Memory B cell (primary cell): ENCODE measurements around the gene ZNF639.

Experiments
- ATAC-seq: fragments of 150-1000 bp; cut with Tn5 transposase; 2 replicates; pipeline ENCODE4 v1.10.0; 2021; ENCODE audit warnings: low read depth, mild to moderate bottlenecking, moderate library complexity
- DNase-seq, 2 donors: peaks; one replicate each; pipeline ENCODE4 v3.0.0; 2022; ENCODE audit warnings: low spot score in 2 of 2
- H3K27ac Mint-ChIP-seq: one replicate; pipeline ENCODE4 v1.8.0; 2022; ENCODE audit warnings: mild to moderate bottlenecking, moderate library complexity, mixed read lengths
- H3K27me3 Mint-ChIP-seq: one replicate; pipeline ENCODE4 v1.8.0; 2022; ENCODE audit warnings: mixed read lengths
- H3K36me3 Mint-ChIP-seq: one replicate; pipeline ENCODE4 v1.8.0; 2022; ENCODE audit warnings: mild to moderate bottlenecking, mixed read lengths
- H3K4me1 Mint-ChIP-seq: one replicate; pipeline ENCODE4 v1.8.0; 2022; ENCODE audit warnings: mixed read lengths
- H3K4me3 Mint-ChIP-seq: one replicate; pipeline ENCODE4 v1.8.0; 2022; ENCODE audit warnings: mild to moderate bottlenecking, moderate library complexity, mixed read lengths
- H3K9me3 Mint-ChIP-seq: one replicate; pipeline ENCODE4 v1.8.0; 2022; ENCODE audit warnings: mixed read lengths

The ZNF639 gene

GRCh38 chr3:179332240-179332639 is 9.4 kb downstream of the ZNF639 start:
- H3K27ac Mint-ChIP-seq, result no peak overlapping the region
- H3K36me3 Mint-ChIP-seq, result peaks cover 25% of the 10 kb centered on the region
- no peaks in the 10 kb centered on the region for H3K9me3 Mint-ChIP-seq
- no peak overlapping the region for H3K4me3 Mint-ChIP-seq
- peaks cover 2% of the 10 kb centered on the region for H3K4me1 Mint-ChIP-seq
- H3K27me3 Mint-ChIP-seq, result no peaks in the 10 kb centered on the region
- DNase-seq, result no peak
- no peak for ATAC-seq

DNA sequence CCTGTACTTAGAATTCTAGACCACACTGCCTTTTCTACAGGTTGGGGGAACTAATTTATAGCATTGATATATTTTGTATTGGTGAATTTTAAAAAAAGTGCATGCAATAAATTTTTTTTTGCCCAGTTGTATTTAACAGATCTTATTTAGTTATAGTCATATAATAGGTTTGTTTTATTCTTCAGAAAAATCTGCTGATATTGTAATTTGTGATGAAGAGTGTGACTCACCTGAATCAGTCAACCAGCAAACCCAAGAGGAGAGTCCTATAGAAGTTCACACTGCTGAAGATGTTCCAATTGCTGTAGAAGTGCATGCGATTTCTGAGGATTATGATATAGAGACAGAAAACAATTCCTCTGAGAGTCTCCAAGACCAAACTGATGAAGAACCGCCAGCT is 10.3 kb downstream of the ZNF639 start:
- H3K36me3 Mint-ChIP-seq, result peaks cover 26% of the 10 kb centered on the region
- no peak for DNase-seq
- no peak for ATAC-seq
- H3K27me3 Mint-ChIP-seq, result no peaks in the 10 kb centered on the region
- H3K9me3 Mint-ChIP-seq, result no peaks in the 10 kb centered on the region
- peak overlapping the region; percentile 28 for H3K27ac Mint-ChIP-seq
- H3K4me1 Mint-ChIP-seq, result peaks cover 2% of the 10 kb centered on the region
- H3K4me3 Mint-ChIP-seq, result no peak overlapping the region

DNA sequence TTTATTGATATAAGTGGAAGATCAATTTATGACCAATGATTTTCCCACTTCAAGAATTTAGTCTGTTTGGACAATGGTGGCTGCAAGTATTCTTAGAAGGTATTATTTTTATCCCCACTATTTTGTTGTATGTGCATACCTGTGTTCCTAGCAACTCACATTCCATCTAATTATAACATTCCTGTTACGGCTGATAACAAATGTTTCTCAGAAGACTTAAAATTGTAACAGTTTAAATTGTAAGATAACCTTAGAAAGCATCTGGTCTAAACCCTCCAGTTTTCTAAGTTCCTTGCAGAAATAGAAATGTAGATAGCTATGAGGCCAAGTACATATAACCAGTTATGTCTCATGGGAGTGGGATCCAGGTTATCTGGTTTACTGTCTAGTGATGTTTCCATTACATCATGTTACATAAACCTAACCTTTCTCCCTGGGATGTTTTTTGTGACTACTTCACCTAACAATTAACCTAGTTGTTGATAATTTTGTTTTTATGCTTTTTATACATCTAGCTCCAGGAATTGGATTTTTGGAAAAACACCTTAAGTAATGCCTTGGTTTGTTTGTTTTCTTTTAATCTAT is 13.6 kb downstream of the ZNF639 start:
- Mint-ChIP-seq H3K9me3 (no peaks in the 10 kb centered on the region), H3K4me1 (peaks cover 2% of the 10 kb centered on the region), H3K27me3 (no peaks in the 10 kb centered on the region), H3K27ac (no peak overlapping the region), H3K36me3 (peaks cover 15% of the 10 kb centered on the region), H3K4me3 (no peak overlapping the region)
- DNase-seq, result no peak
- ATAC-seq, result no peak

DNA sequence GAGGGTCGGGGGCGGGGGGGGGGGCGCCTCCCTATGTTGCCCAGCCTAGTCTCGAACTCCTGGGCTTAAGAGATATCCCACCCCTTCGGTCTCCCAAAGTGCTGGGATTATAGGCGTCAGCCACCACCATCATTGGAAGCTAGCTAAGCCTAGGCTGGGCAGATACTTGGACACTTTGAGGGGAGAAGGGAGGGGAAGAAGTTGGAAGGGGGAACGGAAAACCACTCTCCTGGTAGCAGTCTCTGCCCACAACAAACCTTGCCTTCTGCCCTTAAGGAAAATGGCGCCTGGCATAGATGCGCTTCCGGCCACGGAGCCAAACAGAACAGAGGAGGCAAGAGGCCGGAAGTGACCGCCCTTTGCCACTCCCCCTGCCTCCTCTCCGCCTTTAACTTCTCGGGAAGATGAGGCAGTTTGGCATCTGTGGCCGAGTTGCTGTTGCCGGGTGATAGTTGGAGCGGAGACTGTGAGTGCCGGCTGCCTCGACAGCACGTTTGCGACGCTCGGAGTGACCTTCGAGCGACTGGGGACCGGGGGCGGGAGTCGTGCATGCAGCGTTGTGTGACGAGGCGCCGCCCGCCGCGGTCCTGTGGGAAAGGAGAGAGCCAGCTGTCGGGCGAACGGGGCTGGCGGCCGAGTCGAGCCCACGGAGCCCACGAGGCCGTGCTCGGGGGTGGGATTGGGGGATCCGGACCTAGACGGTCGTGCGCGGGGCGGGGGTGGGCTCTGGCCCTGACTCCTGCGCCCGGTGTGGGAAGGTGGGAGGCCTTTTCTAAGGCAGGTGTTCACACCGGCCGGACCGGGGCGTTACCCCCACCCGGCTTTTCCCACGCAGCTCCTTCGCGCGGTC is 24.7 kb downstream of the ZNF639 start, which contains the start of gene MFN1:
TSS of gene MFN1 (plus strand) at position 365 of the 850 bp plus-strand sequence. CDS start 1,143 bp downstream, outside the sequence.
- ATAC-seq (peak; percentile 88), DNase-seq (peak; percentile 73 to 75)
- Mint-ChIP-seq H3K4me3 (peak within 1 kb of the TSS; percentile 97), H3K36me3 (peaks cover 11% of the 10 kb centered on the region), H3K27me3 (no peaks in the 10 kb centered on the region), H3K27ac (peak within 1 kb of the TSS; percentile 97), H3K9me3 (no peaks in the 10 kb centered on the region), H3K4me1 (peaks cover 12% of the 10 kb centered on the region)

GRCh38 chr3:179348325-179349013 is 25.6 kb downstream of the ZNF639 start:
- Mint-ChIP-seq H3K27ac (peak overlapping the region; percentile 97), H3K36me3 (peaks cover 15% of the 10 kb centered on the region), H3K4me1 (peaks cover 12% of the 10 kb centered on the region), H3K27me3 (no peaks in the 10 kb centered on the region), H3K4me3 (peak overlapping the region; percentile 97), H3K9me3 (no peaks in the 10 kb centered on the region)
- peak in 1 of 2 donors; percentile 50 for DNase-seq
- peak; percentile 81 for ATAC-seq

DNA sequence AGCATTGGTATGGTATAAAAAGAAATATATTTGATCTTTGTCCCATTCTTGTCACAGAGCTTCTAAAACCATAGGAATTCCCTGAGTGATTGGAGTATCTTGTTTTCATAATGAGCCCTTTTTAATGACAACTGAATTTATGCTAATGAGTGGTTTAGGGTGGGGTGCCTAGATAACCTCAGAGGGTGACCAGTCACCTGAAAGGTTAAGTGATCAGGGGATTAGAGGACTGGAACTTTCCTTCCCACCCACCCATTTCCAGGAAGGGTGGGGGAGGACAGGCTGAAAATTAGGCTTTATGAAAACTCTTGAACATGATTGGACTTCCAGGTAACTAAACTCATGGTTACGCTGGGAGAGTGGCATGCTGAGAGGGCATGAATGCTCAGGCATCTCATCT is 33.2 kb downstream of the ZNF639 start:
- peaks cover 17% of the 10 kb centered on the region for H3K4me1 Mint-ChIP-seq
- DNase-seq (no peak), ATAC-seq (no peak)
- peaks cover 46% of the 10 kb centered on the region for H3K36me3 Mint-ChIP-seq
- H3K27ac Mint-ChIP-seq, result no peak overlapping the region
- no peaks in the 10 kb centered on the region for H3K27me3 Mint-ChIP-seq
- H3K9me3 Mint-ChIP-seq, result no peaks in the 10 kb centered on the region
- no peak overlapping the region for H3K4me3 Mint-ChIP-seq

GRCh38 chr3:179363332-179363731 is 40.5 kb downstream of the ZNF639 start:
- H3K36me3 Mint-ChIP-seq, result peaks cover 26% of the 10 kb centered on the region
- DNase-seq, result no peak
- ATAC-seq, result no peak
- H3K27ac Mint-ChIP-seq, result no peak overlapping the region
- H3K27me3 Mint-ChIP-seq, result no peaks in the 10 kb centered on the region
- no peaks in the 10 kb centered on the region for H3K4me1 Mint-ChIP-seq
- H3K4me3 Mint-ChIP-seq, result no peak overlapping the region
- no peaks in the 10 kb centered on the region for H3K9me3 Mint-ChIP-seq

DNA sequence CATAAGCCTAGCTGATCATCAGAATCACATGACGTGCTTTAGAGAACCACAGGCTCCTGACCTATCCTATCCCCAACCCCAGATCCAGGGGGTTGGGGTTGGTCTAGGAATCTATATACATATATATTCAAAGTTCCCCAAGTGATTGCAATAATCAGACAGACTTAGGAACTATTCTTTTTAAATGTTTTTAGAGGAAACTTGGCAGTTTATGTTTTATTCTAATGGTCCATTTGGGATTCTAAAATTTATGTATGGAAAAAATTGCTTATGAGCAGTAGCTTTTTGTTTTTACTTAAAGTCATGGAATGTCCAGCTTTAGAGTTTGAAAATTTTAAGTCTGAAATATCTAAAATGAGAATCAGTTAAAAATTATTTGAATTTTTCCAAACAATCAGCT is 46.8 kb downstream of the ZNF639 start:
- H3K36me3 Mint-ChIP-seq, result peaks cover 16% of the 10 kb centered on the region
- no peaks in the 10 kb centered on the region for H3K27me3 Mint-ChIP-seq
- H3K4me1 Mint-ChIP-seq, result no peaks in the 10 kb centered on the region
- H3K9me3 Mint-ChIP-seq, result no peaks in the 10 kb centered on the region
- DNase-seq, result no peak
- no peak overlapping the region for H3K4me3 Mint-ChIP-seq
- no peak overlapping the region for H3K27ac Mint-ChIP-seq
- ATAC-seq, result no peak

- Mint-ChIP-seq H3K4me3 (no peak overlapping the region), H3K9me3 (no peaks in the 10 kb centered on the region), H3K27ac (no peak overlapping the region), H3K27me3 (no peaks in the 10 kb centered on the region), H3K4me1 (no peaks in the 10 kb centered on the region), H3K36me3 (peaks cover 6% of the 10 kb centered on the region)
- ATAC-seq, result no peak
- DNase-seq, result no peak
Measured at GRCh38 chr3:179373938-179374337, 51.1 kb downstream of the ZNF639 start.

- H3K9me3 Mint-ChIP-seq, result no peaks in the 10 kb centered on the region
- H3K27me3 Mint-ChIP-seq, result no peaks in the 10 kb centered on the region
- no peak overlapping the region for H3K27ac Mint-ChIP-seq
- peaks cover 8% of the 10 kb centered on the region for H3K36me3 Mint-ChIP-seq
- no peaks in the 10 kb centered on the region for H3K4me1 Mint-ChIP-seq
- no peak for ATAC-seq
- no peak overlapping the region for H3K4me3 Mint-ChIP-seq
- no peak for DNase-seq
Measured at GRCh38 chr3:179375091-179375999, 52.5 kb downstream of the ZNF639 start.

GRCh38 chr3:179376474-179376873 is 53.6 kb downstream of the ZNF639 start:
- H3K4me1 Mint-ChIP-seq, result no peaks in the 10 kb centered on the region
- no peak for DNase-seq
- peaks cover 11% of the 10 kb centered on the region for H3K36me3 Mint-ChIP-seq

More at GRCh38 chr3:179376474-179376873, 53.6 kb downstream of the ZNF639 start:
- Mint-ChIP-seq H3K27ac (no peak overlapping the region), H3K9me3 (no peaks in the 10 kb centered on the region), H3K27me3 (no peaks in the 10 kb centered on the region), H3K4me3 (no peak overlapping the region)
- ATAC-seq, result no peak
